Amniotic epithelial cell (primary cell): ENCODE results near the gene CDH1.
A peak's percentile ranks its signal among the peaks of the same experiment; 100 is the strongest.
"Not testable (repeated sequence)": the region's sequence is repeated elsewhere in the genome, so short reads cannot be mapped to it uniquely, and the experiment has no call there.

ENCODE experiments used
- DNase-seq: peaks from one replicate; pipeline ENCODE4 v3.0.0-alpha.2; 2010; ENCODE audit warnings: low read depth

CDH1 gene

DNA sequence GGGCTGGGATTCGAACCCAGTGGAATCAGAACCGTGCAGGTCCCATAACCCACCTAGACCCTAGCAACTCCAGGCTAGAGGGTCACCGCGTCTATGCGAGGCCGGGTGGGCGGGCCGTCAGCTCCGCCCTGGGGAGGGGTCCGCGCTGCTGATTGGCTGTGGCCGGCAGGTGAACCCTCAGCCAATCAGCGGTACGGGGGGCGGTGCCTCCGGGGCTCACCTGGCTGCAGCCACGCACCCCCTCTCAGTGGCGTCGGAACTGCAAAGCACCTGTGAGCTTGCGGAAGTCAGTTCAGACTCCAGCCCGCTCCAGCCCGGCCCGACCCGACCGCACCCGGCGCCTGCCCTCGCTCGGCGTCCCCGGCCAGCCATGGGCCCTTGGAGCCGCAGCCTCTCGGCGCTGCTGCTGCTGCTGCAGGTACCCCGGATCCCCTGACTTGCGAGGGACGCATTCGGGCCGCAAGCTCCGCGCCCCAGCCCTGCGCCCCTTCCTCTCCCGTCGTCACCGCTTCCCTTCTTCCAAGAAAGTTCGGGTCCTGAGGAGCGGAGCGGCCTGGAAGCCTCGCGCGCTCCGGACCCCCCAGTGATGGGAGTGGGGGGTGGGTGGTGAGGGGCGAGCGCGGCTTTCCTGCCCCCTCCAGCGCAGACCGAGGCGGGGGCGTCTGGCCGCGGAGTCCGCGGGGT is at the start of gene CDH1:
Gene CDH1 (plus strand): TSS at position 247 of the 684 bp plus-strand sequence. CDS start 124 bp downstream, at position 371.
- DNase-seq, result no peak

DNA sequence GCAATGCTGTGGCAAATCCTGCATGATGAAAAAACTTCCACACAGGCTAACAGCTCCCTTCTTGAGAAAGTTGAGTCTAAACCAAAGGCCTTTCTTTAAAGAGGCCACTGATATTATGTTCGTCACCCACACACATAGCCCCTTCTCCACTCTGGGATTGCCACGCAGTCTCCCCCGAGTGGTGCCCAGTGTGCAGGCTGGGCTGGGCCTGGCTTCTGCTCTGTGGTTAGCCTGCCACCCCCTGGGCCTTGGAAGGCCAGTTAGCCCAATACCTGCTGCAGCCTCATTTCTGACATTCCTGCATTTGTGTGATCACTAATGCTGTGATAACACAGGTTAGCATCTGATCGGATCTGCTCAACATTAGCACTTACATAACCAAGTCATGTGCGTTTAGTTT is 47.2 kb upstream of the CDH1 start:
- no peak for DNase-seq

DNA sequence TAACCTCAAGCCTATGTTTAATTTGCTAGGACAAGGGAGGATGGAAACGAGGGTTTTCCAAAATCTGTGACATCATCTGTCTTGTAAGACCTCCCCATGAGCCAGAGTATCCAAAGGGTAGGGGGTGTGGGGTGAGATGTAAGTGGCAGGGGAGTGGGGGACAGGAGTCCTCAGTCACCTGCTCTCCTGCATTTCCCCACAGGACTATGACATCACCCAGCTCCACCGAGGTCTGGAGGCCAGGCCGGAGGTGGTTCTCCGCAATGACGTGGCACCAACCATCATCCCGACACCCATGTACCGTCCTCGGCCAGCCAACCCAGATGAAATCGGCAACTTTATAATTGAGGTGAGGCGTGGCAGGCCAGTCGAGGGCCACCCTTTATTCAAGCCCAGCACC is 41.5 kb upstream of the CDH1 start:
- DNase-seq, result no peak

DNA sequence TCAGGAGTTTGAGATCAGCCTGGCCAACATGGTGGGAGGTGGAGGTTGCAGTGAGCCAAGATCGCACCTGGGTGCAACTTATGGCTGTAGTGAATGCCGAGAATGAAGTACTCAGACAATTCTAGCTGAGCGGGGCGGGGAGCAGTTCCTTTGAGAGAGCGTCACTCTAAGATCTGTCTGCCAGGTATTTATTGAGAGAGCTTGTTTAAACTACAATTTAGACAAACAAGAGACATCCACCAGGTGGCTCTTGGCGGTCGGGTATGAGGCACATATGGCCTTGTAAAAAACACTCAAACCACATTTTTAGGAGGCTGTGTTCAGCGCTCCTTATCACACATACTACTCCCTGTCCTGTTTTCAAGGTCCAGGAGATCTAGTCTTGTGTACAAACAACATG is 40.6 kb upstream of the CDH1 start:
- no peak for DNase-seq

DNA sequence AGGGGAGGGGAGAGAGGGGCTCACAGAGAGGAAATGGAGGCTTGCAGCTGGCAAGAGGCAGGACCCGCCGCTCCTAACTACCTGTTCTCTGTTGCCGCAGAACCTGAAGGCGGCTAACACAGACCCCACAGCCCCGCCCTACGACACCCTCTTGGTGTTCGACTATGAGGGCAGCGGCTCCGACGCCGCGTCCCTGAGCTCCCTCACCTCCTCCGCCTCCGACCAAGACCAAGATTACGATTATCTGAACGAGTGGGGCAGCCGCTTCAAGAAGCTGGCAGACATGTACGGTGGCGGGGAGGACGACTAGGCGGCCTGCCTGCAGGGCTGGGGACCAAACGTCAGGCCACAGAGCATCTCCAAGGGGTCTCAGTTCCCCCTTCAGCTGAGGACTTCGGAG is 39.0 kb upstream of the CDH1 start:
- no peak for DNase-seq

DNA sequence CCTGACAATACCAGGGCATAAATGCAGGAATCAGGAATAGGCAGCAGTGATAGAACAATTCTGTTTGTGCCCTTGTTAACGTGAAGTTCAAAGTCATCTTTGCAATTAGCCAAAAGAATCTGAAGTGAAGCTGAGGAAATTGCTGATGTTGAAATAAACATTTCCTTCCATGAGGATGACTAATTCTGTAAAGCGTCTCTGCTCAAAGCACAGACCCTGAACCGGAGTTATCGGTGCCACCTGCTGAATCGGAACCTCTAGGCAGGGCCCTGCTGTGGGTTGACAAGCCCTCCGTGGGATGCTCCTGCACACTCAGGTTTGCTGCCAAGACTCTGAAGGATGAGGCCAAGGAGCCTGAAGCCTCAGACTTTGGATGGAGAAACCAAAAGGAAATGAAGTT is 37.0 kb upstream of the CDH1 start:
- peak; percentile 72 for DNase-seq

DNA sequence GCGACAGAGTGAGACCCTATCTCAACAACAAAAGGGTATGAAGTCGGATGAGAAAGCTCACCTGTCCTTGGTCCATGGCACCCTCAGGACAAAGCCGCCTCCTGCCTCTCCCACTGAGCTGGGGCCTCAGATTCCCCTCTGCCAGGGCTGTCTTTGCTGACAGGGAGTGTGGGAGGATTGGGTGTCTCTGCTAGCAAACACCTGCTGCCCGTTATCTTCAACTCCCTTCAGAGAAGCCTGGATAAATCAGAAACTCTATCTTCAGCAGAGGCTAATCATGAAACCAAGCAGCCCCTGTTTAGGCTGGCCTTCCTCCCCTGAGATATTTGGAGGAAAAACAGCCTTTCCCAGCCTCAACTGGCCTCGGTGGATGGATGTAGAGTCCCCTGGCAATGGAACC is 36.3 kb upstream of the CDH1 start:
- DNase-seq, result no peak

DNA sequence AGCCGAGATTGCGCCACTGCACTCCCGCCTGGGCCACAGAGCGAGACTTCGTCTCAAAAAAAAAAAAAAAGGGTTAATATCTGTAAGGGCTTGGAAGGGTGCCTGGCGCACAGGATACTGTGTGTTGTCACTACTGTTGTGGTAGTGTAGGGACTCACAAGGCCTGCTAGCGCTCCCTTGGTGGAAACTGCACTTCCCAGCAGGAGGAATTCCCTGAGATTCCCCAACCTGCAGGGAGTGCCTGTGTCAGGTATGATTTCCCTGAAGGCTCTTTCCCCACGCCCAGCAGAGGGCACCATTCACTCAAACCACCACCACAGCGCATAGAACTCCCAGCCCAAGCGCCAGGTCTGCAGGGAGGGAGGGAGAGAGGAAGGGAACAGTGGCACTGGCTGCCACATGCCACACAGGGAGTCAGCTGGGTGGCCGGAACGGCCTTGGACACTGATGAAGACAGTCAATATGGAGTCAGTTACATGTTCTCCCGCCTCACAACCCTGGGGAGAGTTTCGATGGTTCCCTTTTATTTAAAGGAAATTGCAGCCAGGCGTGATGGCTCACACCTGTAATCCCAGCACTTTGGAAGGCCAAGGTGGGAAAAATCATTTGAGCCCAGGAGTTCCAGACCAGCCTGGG is 32.7 kb upstream of the CDH1 start:
- DNase-seq, result peak; percentile 62

DNA sequence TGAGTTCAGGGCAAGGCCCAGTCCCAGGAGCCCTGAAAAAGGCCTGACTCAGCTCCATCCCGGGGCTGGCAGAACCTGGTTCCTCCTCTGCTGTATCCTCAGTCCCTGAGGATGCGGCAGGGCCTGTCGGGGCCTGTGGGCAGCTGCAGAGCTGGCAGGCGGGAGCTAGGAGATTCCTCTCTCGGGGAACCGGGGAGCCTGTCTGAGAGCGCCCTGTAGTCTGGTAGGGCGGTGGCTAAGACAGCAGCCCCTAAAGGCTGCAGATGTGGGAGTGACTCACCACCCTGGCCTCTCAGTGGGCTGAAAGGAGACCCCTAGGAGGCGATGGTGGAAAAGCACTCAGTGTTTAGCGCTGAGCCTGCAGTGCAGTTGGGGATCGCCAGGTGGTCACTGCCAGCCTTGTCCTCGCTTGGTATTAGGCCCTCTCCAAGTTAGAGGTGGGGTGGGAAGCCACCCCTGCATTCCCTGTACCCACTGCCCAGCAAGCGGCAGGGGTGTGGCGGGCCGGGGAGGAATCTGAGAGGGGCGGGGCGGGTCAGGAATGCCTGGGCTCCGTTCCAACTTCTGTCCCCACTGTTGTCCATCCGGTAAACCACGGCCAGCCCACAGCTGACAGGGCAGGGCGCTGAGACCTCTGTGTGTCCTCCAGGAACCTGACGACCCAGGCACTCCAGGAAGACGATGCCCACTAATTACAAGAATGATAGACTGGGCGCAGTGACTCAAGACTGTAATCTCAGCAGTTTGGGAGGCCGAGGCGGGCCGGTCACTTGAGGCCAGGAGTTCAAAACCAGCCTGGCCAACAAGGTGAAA is 29.5 kb upstream of the CDH1 start:
- DNase-seq, result peak; percentile 48

DNA sequence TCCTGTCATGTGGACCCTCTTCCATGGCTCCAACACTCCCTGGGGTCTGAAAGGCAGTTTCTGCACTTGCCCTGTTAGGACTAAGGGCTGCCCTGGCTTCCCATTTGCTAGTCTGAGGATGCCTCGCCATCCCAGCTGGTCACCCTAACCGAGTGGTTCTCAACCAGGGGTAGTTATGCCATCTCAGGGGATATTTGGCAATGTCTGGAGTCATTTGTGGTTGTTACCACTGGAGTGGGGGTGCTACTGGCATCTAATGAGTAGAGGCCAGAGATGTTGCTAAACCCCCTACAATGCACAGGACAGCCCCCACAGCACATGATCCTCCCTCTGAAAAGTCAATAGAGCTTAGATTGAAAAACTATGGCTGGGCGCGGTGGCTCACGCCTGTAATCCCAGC is 26.9 kb upstream of the CDH1 start:
- DNase-seq, result no peak

DNA sequence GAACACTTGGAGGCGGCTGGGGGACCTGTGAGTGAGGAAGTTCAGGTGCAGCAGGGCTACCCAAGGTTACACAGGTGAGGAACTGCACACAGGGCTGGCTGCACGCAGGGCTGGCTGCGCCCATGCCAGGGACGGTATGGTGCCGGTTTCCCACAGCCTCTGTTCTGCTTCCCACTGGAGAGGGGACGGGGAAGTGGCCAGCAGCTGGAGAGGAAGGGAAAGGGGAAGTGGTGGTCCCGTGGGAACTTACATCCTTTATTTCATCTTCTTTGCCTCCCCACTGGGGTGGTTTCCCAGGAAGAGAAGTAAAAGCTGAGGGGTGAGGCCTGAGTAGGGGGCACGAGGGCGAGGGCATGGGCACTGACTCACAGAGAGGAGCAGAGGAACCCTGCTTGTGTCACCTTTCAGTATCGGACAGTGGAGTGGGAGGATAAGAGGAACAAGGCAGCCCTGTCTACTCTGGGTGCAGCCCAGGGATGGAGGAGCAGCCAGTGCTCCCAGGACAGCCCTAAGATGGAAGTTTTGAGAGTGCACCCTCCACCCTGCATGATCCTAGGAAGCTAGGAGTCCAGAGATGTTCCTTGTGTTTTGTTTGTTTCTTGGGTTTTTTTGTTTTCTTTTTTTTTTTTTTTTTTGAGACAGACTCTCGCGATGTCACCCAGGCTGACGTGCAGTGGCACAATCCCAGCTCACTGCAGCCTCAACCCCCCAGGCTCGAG is 25.5 kb upstream of the CDH1 start:
- no peak for DNase-seq

DNA sequence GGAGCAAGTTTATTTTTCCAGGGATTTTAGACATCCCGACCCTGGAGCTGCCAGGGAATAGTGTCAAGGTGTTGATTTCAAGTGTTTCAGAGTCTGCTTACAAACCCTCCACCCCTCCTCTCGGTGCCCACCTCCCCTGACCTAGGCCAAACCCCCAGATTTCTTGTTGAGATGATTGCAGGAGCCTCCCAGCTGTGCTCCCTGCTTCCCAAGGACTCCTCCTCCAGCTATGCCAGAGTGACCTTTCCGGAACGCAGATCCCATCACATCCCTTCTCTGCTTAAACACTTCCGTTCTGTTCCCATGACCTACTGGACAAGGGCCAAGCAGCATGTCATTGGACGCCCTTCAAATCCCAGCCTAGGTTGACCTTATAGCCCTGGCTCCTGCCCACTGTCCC is 23.7 kb upstream of the CDH1 start:
- no peak for DNase-seq

DNA sequence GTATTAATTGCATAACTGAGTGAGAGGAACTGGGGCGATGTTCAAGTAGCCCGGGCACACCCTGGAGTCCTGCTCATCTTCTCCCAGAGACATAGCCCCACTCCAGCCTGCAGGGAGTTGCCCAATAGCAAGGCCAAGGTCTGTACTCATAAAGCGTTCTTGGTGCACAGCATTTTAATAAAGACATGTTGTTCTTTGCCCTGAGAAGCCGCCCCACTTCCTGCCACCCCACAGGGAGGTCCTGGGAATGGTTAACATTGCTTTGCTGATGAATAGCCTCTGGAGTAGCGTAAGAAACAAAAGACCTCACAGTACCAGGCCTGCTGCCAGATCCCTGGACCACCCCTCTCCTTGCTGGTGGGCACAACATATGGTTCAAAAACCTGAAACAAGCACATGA is 21.6 kb upstream of the CDH1 start:
- DNase-seq, result peak; percentile 75

DNA sequence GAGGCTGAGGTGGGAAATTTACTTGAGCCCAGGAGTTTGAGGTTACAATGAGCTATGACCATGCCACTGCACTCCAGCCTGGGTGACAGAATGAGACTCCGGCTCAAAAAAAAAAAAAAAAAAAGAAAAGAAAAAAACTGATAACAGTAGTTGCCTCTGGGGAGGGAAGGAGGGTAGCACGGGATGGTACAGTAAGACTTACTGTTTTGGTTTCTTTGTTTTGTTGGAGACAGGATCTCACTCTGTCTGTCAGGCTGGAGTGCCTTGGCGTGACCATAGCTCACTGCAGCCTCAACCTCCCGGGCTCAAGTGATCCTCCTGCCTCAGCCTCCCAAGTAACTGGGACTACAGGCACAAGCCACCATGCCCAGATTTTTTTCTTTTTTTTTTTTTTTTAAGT is 20.6 kb upstream of the CDH1 start:
- DNase-seq, result not testable (repeated sequence)

DNA sequence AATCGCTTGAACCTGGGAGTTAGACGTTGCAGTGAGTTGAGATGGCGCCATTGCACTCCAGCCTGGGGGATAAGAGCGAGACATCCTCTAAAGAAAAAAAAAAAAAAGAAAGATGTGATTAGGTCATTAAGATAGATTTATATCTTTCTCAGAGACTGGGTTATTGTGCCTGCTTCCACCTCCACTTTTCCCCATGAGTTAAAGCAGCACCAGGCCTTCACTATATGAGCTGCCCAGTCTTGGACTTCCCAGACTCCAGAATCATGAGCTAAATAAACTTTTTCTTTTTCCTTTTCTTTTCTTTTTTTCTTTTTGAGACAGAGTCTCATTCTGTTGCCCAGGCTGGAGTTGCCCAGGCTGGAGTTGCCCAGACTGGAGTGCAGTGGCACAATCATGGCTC is 19.4 kb upstream of the CDH1 start:
- no peak for DNase-seq

DNA sequence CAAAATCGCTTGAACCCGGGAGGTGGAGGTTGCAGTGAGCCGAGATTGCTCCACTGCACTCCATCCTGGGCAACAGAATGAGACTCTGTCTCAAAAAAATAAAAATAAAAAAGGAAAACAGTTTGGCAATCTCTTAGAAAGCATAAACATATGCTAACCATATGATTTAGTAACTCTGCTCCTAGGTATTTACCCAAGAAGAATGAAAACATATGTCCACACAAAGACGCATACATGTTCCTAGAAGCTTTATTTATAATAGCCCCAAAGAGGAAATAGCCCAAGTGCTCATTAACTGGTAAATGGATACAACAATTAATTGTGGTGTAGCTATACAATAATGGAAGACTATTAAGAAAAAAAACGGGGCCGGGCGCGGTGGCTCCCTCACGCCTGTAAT is 18.5 kb upstream of the CDH1 start:
- DNase-seq, result no peak

DNA sequence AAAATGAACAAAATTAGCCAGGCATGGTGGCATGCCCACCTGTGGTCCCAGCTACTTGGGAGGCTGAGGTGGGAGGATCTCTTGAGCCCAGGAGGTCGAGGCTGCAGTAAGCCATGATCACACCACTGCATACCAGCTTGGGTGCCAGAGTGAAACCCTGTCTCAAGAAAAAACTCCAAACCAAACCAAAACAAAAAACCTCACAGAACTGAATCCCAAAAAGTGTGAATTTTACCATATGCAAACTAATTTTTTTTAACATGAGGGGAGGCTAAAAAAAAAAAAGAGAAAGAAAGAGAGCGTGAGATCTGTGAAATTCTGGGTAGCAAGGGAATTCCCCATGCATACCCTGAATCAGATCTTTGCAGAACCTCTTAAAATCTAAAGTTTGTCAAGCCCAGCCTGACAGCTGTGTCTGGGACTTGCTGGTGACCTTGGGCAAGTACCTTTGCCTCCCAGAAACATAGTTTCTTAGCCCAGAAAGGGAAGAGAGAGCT is 17.1 kb upstream of the CDH1 start:
- DNase-seq, result no peak

DNA sequence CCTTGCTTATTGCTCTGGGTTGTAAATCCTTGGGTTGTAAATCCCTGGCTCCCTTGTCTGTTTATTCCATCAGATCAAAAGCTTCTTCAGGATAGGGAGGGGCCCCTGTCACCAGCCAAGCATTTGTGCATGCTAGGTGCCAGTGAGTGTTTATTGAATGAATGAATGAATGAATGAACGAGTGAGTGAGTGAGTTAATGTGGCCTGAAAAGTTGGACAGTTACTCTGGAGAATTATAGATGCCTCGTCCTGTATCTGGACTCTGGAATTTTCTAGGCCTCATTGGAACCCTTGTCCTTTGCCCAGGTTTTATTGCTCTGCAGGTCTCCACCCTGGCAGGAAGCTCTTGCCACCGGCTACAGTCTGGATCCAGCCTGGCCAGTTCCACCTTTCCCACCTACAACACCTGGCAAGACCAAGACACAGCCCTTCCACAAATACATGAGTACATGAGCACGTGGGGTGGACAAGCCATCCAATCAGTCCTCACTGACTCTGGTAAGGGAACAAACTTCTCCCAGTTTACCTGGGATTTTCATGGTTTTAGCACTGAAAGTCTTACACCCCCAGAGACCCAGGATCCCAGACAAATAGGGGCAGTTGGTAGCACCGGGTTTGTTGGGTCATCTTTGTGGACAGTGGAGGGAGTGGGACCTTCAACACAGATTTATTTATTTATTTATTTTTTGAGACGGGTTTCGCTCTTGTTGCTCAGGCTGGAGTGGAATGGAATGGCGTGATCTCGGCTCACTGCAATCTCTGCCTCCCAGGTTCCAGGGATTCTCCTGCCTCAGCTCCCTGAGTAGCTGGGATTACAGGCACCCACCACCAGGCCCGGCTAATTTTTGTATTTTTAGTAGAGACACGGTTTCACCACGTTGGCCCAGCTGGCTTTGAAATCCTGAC is 14.7 kb upstream of the CDH1 start:
- DNase-seq, result peak; percentile 19

DNA sequence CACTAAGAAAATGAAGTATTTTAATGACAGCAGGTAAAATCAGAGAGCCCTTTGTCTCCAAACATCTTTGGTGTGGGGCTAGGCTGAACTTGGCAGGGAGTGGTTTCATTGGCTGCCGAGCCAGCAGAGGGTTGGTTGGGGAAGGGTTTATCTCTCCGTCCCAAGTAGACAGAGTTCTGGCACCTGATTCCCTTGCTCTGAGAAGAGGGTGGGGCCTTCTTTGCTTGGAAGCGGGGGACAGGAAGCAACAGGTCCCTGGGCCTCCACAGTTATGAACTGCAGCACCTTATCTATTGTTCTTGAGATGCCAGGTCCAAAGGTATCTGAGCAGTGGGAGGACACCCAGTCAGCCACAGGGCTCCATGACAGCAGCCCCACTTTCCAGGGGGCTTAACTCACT is 12.3 kb upstream of the CDH1 start:
- DNase-seq, result no peak

DNA sequence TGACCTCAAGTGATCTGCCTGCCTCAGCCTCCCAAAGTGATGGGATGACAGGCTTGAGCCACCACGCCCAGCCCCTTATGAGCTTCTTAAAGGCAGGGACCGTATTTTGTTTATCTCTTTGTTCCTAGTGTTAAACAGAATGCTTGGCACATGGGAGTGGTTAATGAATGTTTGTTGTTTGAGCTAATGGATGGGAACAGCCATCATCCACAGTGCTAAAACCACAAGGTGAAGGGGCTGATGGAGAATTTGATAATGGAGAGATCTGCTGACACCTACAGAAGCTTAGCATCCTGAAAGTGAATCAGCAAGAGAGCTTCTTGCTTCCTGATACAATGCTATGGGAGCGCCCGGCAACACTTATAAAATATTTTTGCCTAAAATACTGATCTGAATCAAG is 8.6 kb upstream of the CDH1 start:
- DNase-seq, result no peak

DNA sequence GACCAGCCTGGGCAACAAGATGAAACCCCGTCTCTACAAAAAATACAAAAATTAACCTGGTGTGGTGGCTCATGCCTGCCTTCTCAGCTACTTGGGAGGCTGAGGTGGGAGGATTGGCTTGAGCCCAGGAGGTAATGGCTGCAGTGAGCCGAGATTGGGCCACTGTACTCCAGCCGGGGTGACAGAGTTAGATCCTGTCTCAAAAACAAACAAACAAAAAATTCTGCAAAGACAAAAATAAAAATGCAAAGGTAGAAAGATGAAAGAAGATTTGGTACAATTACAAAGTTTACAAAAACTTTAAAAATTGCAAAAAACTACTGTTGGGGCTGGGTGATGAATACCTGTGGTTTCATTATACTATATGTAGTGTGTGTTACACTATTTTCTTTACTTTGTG is 5.5 kb upstream of the CDH1 start:
- no peak for DNase-seq
